HG03039 (cell line): ENCODE measurements around the gene WDR48.

Experiments used
- ATAC-seq: cut with Tn5 transposase; IDR thresholded peaks from one replicate; pipeline ENCODE4 v1.9.1; 2021; ENCODE audit warnings: mild to moderate bottlenecking, moderate library complexity; ENCODE audit not compliant: unreplicated experiment

Gene WDR48

GRCh38 chr3:39063143-39063542 is 11.3 kb downstream of the WDR48 start:
- no peak for ATAC-seq

- ATAC-seq: no peak
Measured at GRCh38 chr3:39064646-39065045, 12.8 kb downstream of the WDR48 start.

- peak; percentile 94 for ATAC-seq
Measured at GRCh38 chr3:39065197-39065596, 13.4 kb downstream of the WDR48 start.

GRCh38 chr3:39067286-39067685 is 15.5 kb downstream of the WDR48 start:
- no peak for ATAC-seq

- no peak for ATAC-seq
Measured at GRCh38 chr3:39068556-39068955, 16.7 kb downstream of the WDR48 start.

GRCh38 chr3:39075910-39076309 is 24.1 kb downstream of the WDR48 start:
- no peak for ATAC-seq

GRCh38 chr3:39079530-39079929 is 27.7 kb downstream of the WDR48 start:
- no peak for ATAC-seq

GRCh38 chr3:39080026-39080425 is 28.2 kb downstream of the WDR48 start:
- ATAC-seq: no peak

- no peak for ATAC-seq
Measured at GRCh38 chr3:39082666-39083313, 31.0 kb downstream of the WDR48 start.

- no peak for ATAC-seq
Measured at GRCh38 chr3:39086144-39086543, 34.3 kb downstream of the WDR48 start.

GRCh38 chr3:39088456-39088855 is 36.6 kb downstream of the WDR48 start:
- ATAC-seq: no peak

- no peak for ATAC-seq
Measured at GRCh38 chr3:39088889-39089288, 37.1 kb downstream of the WDR48 start.

GRCh38 chr3:39090922-39091321 is 39.1 kb downstream of the WDR48 start:
- no peak for ATAC-seq

- no peak for ATAC-seq
Measured at GRCh38 chr3:39094851-39095677, 43.2 kb downstream of the WDR48 start.

- no peak for ATAC-seq
Measured at GRCh38 chr3:39095778-39096177, 44.0 kb downstream of the WDR48 start.

- ATAC-seq: no peak
Measured at GRCh38 chr3:39096775-39097174, 45.0 kb downstream of the WDR48 start.

GRCh38 chr3:39097716-39098472 is 46.1 kb downstream of the WDR48 start:
- no peak for ATAC-seq

- no peak for ATAC-seq
Measured at GRCh38 chr3:39098473-39099000, 46.7 kb downstream of the WDR48 start.

GRCh38 chr3:39099242-39099641 is 47.4 kb downstream of the WDR48 start:
- ATAC-seq: no peak

- ATAC-seq: no peak
Measured at GRCh38 chr3:39099738-39100499, 48.1 kb downstream of the WDR48 start.

GRCh38 chr3:39100500-39100886 is 48.7 kb downstream of the WDR48 start:
- no peak for ATAC-seq
